HG02981 (cell line): ENCODE data around the gene MEPCE.
A peak's percentile ranks its signal among the peaks of the same experiment; 100 is the strongest.

Experiments used
- ATAC-seq: cut with Tn5 transposase; IDR thresholded peaks from one replicate; pipeline ENCODE4 v1.9.1; 2021; ENCODE audit warnings: mild to moderate bottlenecking, moderate library complexity; ENCODE audit not compliant: unreplicated experiment

Gene MEPCE

GRCh38 chr7:100457033-100457432 lies 27.4 kb downstream of the MEPCE start:
- ATAC-seq, result no peak

GRCh38 chr7:100464210-100464660 lies 34.6 kb downstream of the MEPCE start, which contains the start of gene SPACDR:
Gene SPACDR (minus strand): TSS chr7:100464260. CDS start chr7:100464025, 235 bp downstream.
- no peak for ATAC-seq

- ATAC-seq, result no peak
Measured at GRCh38 chr7:100464791-100465190, 35.2 kb downstream of the MEPCE start.

- ATAC-seq, result no peak
Measured at GRCh38 chr7:100465299-100465698, 35.7 kb downstream of the MEPCE start.

- no peak for ATAC-seq
Measured at GRCh38 chr7:100465702-100466311, 36.2 kb downstream of the MEPCE start.

GRCh38 chr7:100466653-100467605 lies 37.3 kb downstream of the MEPCE start:
- no peak for ATAC-seq

- ATAC-seq, result no peak
Measured at GRCh38 chr7:100467638-100468373, 38.2 kb downstream of the MEPCE start.

GRCh38 chr7:100469227-100470044 lies 39.8 kb downstream of the MEPCE start:
- no peak for ATAC-seq

- ATAC-seq, result no peak
Measured at GRCh38 chr7:100471021-100471420, 41.4 kb downstream of the MEPCE start.

- no peak for ATAC-seq
Measured at GRCh38 chr7:100472121-100472851, 42.7 kb downstream of the MEPCE start.

GRCh38 chr7:100472854-100473499 lies 43.3 kb downstream of the MEPCE start:
- ATAC-seq, result no peak

- ATAC-seq, result no peak
Measured at GRCh38 chr7:100475549-100475948, 45.9 kb downstream of the MEPCE start.

- no peak for ATAC-seq
Measured at GRCh38 chr7:100476101-100476780, 46.6 kb downstream of the MEPCE start.

GRCh38 chr7:100476903-100477870 lies 47.6 kb downstream of the MEPCE start:
- ATAC-seq, result no peak

GRCh38 chr7:100477871-100478267 lies 48.2 kb downstream of the MEPCE start:
- ATAC-seq, result no peak

GRCh38 chr7:100478958-100479660 lies 49.5 kb downstream of the MEPCE start, which contains the start of gene TSC22D4:
Gene TSC22D4 (minus strand): TSS chr7:100479214. CDS start chr7:100478038, 1,176 bp downstream.
- ATAC-seq, result peak; percentile 54

- ATAC-seq, result no peak
Measured at GRCh38 chr7:100481466-100481865, 51.8 kb downstream of the MEPCE start.
